Spleen (tissue), 7 donors: Measurements from ENCODE around the gene PSMB2.

Experiments
- POLR2A ChIP-seq, 3 donors: fragments of 450-650 bp; IDR thresholded peaks; one replicate each; pipeline ENCODE4 v1.5.1; 2017; ENCODE audit warnings: antibody characterized with exemption in 3 of 3, mild to moderate bottlenecking in 1 of 3
- POLR2AphosphoS5 ChIP-seq, 3 donors: sonication (generic); formaldehyde crosslinking; IDR thresholded peaks; one replicate each; pipeline ENCODE4 v1.5.1; 2017; ENCODE audit warnings: antibody characterized with exemption in 3 of 3
- TF ChIP-seq, protein P1 (sequence below), 11 experiments: fragments of 200-600 bp in 7 of 11; fragments of 450-650 bp in 4 of 11; sonication (generic) in 4 of 11; IDR thresholded peaks in 8 of 11; conservative IDR thresholded peaks in 3 of 11; 1 replicate in 7 of 11; 2 replicates in 4 of 11; pipeline versions ENCODE4 v1.4.0 to v1.8.0; 2016 to 2021; ENCODE audit warnings: antibody characterized with exemption in 11 of 11, inconsistent platforms in 4 of 11, mild to moderate bottlenecking in 1 of 11
- donor health status: DM: no; HTN: no; CAD: no; lungs with moderate emphysema.
- donor health status: DM: no; HTN: no; CAD: no.
- donor health status: DM: no; HTN: no; CAD: no.

DNA sequence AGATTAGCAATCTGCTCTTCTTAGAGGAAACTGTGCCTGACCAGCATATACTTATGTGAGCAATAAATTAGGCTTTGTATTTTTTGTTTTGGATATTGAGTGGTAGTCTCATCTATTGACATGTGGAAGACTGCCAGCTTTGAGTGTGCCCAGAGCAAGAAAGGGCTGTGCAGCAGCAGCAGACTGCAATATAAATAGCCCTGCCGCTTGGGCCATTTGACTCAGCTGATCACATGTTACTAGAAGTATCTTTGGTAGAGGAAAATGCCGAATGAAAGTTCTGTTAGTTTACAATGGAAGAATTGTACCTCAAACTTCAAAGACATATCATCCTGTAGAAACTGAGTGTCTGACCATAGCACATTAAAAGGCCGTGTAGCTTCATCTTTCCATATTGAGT lies 9.1 kb upstream of the PSMB2 start:
- TF ChIP-seq, protein P1, sequence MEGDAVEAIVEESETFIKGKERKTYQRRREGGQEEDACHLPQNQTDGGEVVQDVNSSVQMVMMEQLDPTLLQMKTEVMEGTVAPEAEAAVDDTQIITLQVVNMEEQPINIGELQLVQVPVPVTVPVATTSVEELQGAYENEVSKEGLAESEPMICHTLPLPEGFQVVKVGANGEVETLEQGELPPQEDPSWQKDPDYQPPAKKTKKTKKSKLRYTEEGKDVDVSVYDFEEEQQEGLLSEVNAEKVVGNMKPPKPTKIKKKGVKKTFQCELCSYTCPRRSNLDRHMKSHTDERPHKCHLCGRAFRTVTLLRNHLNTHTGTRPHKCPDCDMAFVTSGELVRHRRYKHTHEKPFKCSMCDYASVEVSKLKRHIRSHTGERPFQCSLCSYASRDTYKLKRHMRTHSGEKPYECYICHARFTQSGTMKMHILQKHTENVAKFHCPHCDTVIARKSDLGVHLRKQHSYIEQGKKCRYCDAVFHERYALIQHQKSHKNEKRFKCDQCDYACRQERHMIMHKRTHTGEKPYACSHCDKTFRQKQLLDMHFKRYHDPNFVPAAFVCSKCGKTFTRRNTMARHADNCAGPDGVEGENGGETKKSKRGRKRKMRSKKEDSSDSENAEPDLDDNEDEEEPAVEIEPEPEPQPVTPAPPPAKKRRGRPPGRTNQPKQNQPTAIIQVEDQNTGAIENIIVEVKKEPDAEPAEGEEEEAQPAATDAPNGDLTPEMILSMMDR (IDR thresholded peaks at IDR 0.05 in 8 of 11, conservative IDR thresholded peaks at IDR 0.05 in 3 of 11), result no peak
- TF ChIP-seq POLR2A (IDR thresholded peaks at IDR 0.05) (no peak), POLR2AphosphoS5 (IDR thresholded peaks at IDR 0.05) (no peak)
